ENCODE data around the gene MRPS2. TPM values are rescaled to one million over a fixed set of nuclear protein-coding genes. Genes with fewer than 3 reads are reported as not detected.
"Not testable (repeated sequence)": the region's sequence is repeated elsewhere in the genome, so short reads cannot be mapped to it uniquely, and the experiment has no call there.

The MRPS2 gene
- total RNA-seq, 1 donor from 2014 or later = 70.8 TPM

DNA sequence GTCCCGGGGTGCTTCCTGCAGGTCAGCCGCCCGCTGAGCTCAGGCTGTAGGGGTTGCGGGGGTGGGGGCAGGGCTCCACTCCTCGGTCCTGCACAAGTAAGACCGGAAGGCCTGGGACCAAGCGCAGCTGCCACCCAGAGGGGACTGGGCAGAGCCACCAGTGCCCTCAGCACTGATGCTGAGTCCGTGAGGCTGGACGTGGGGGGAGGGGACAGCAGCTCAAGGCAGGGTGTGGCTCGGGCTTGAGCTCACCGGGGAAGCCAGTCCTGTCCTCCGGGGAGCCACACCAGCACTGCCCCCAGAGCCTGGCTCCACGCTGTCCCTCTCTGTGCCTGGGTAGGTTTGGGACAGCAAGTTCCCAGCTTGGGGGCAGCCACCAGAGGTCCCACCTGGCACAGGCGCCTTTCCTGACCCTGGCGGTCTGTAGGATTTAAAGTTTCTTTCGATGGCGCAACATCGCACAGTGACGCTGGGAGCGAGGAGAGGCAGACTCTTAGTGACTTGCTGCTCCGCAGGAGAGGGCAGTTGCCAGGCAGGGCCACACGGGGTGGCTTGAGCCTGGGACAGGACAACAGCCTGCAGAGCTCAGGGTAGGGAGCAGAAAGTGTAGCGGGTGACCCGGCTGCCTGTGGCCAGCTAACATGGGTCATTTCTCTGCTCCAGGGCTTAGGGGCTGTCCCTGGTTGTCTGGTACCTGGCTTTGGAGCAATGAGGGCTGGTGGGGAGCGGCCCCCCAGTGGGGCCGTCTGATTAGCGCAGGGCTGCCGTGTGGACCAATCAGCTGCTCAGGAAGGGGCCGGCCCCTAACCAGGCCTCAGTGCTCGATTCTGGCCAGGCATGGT is 26.5 kb downstream of the MRPS2 start:
- no peak for DNase-seq (ENCODE audit: low spot score)
- Mint-ChIP-seq H3K27me3 (ENCODE audit: insufficient read depth) (no peaks in the 10 kb centered on the region), H3K4me1 (ENCODE audit: low read depth) (no peaks in the 10 kb centered on the region), H3K36me3 (ENCODE audit: low read depth) (no peaks in the 10 kb centered on the region), H3K9me3 (no peaks in the 10 kb centered on the region), H3K27ac (no peak overlapping the region), H3K4me3 (no peak overlapping the region)
- intact Hi-C loops (cut with micrococcal nuclease) = no loop called here

DNA sequence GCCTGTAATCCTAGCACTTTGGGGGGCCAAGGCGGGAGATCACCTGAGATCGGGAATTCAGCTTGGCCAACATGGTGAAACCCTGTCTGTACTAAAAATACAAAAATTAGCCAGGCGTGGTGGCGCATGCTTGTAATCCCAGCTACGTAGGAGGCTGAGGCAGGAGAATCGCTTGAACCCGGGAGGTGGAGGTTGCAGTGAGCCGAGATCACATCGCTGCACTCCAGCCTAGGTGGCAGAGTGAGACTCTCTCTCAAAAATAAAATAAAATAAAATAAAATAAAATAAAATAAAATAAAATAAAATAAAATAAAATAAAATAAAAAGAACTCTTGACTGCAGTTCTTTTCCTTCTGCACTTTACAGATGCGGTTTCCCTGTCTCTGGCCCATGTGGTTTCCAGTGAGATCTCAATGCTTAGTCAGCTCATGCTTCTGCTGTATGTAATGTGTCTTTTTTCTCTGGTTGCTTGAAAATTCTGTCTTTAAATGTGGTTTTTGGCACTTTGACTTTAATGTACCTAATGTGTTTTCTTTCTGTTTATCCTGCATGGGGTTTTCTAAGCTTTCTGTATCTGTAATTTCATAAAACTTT is 28.5 kb downstream of the MRPS2 start:
- H3K4me3 Mint-ChIP-seq; DNase-seq (ENCODE audit: low spot score); H3K9me3 Mint-ChIP-seq; intact Hi-C loops (cut with micrococcal nuclease); H3K27me3 Mint-ChIP-seq (ENCODE audit: insufficient read depth); H3K4me1 Mint-ChIP-seq (ENCODE audit: low read depth); H3K36me3 Mint-ChIP-seq (ENCODE audit: low read depth); H3K27ac Mint-ChIP-seq: not testable (repeated sequence)

DNA sequence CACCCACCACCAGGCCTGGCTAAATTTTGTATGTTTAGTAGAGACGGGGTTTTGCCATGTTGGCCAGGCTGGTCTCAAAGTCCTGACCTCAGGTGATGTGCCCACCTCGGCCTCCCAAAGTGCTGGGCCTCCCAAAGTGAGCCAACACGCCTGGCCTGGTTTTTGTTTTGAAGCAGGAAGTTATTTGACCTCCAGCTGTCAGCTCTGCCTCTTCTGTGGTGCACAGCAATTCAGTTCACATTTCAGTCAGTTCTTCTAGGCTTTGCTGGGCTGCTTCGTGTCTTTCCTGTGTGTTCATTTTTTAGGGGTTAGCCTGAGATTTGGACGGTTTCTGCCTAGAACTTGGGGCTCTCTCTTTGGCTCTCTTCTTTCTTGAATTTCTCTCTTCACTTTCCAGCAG is 29.7 kb downstream of the MRPS2 start:
- H3K27ac Mint-ChIP-seq = no peak overlapping the region
- H3K4me1 Mint-ChIP-seq (ENCODE audit: low read depth) = no peaks in the 10 kb centered on the region
- no peak for DNase-seq (ENCODE audit: low spot score)
- no peak overlapping the region for H3K4me3 Mint-ChIP-seq
- intact Hi-C loops (cut with micrococcal nuclease) = no loop called here
- no peaks in the 10 kb centered on the region for H3K9me3 Mint-ChIP-seq
- H3K36me3 Mint-ChIP-seq (ENCODE audit: low read depth) = no peaks in the 10 kb centered on the region
- peaks cover 13% of the 10 kb centered on the region for H3K27me3 Mint-ChIP-seq (ENCODE audit: insufficient read depth)

DNA sequence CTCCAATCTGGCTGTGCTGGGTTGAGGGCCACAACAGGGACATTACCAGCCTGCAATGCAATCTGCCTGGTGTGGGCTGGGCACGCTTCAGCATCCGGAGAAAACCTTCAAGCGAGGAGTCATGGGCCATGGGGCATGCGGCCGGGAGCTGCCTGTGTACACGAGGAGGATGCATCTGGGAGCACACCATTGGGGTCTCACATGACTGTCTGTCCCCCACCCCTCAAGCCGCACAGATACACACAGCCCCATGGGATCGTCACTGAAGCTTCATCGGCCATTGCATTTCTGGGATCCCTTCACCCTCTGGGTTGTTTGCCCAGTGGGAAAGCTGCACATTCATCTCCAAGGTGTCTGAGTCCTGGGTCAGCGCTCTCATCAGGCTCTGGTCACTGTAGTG is 30.6 kb downstream of the MRPS2 start:
- H3K4me3 Mint-ChIP-seq = no peak overlapping the region
- no peaks in the 10 kb centered on the region for H3K9me3 Mint-ChIP-seq
- H3K27ac Mint-ChIP-seq = no peak overlapping the region
- no peak for DNase-seq (ENCODE audit: low spot score)
- H3K27me3 Mint-ChIP-seq (ENCODE audit: insufficient read depth) = peaks cover 13% of the 10 kb centered on the region
- intact Hi-C loops (cut with micrococcal nuclease) = no loop called here
- no peaks in the 10 kb centered on the region for H3K4me1 Mint-ChIP-seq (ENCODE audit: low read depth)
- H3K36me3 Mint-ChIP-seq (ENCODE audit: low read depth) = no peaks in the 10 kb centered on the region

DNA sequence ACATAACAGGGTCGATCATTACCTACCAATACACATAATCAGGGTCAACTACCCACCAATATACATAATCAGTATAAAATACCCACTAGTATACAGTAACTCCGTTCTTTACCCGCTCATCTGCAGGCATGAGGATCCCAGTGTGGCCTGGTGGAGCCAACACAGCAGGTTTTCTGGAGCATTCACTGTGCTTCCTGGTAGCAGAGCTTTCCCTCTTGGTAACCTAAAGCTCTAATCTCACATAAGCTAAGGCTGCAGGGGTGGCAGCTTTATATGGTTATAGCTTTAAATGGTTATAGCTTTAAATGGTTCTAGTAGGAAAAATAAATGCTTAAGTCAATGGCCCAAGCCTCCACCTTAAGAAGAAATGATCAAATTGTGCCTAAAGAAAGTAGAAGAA is 32.6 kb downstream of the MRPS2 start:
- Mint-ChIP-seq H3K27ac (no peak overlapping the region), H3K27me3 (ENCODE audit: insufficient read depth) (peaks cover 15% of the 10 kb centered on the region), H3K36me3 (ENCODE audit: low read depth) (no peaks in the 10 kb centered on the region), H3K4me1 (ENCODE audit: low read depth) (no peaks in the 10 kb centered on the region), H3K4me3 (no peak overlapping the region), H3K9me3 (no peaks in the 10 kb centered on the region)
- DNase-seq (ENCODE audit: low spot score) = no peak
- intact Hi-C loops (cut with micrococcal nuclease) = no loop called here

DNA sequence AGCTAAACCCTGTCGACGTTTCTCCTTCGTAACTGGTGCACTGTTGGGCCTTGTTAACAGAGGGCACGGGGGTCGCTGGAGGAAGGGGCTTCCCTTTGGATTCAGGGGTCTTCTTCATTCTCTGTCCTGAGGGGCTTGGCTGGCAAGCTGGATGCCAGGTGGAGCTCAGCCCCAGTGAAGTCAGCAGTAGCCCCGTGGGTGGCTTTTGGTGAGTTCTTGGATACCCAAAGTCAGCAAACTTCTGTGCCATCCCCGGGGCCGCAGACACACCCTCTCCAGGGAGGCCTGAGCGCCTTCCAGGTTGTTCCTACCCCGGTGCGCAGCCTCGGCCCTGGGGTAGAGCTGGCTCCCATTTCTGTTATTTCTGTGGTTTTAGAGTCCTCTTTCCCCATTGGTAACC is 33.2 kb downstream of the MRPS2 start:
- H3K9me3 Mint-ChIP-seq = no peaks in the 10 kb centered on the region
- H3K27ac Mint-ChIP-seq = no peak overlapping the region
- no peak for DNase-seq (ENCODE audit: low spot score)
- intact Hi-C loops (cut with micrococcal nuclease) = no loop called here
- no peak overlapping the region for H3K4me3 Mint-ChIP-seq
- H3K36me3 Mint-ChIP-seq (ENCODE audit: low read depth) = no peaks in the 10 kb centered on the region
- no peaks in the 10 kb centered on the region for H3K4me1 Mint-ChIP-seq (ENCODE audit: low read depth)
- peaks cover 15% of the 10 kb centered on the region for H3K27me3 Mint-ChIP-seq (ENCODE audit: insufficient read depth)

DNA sequence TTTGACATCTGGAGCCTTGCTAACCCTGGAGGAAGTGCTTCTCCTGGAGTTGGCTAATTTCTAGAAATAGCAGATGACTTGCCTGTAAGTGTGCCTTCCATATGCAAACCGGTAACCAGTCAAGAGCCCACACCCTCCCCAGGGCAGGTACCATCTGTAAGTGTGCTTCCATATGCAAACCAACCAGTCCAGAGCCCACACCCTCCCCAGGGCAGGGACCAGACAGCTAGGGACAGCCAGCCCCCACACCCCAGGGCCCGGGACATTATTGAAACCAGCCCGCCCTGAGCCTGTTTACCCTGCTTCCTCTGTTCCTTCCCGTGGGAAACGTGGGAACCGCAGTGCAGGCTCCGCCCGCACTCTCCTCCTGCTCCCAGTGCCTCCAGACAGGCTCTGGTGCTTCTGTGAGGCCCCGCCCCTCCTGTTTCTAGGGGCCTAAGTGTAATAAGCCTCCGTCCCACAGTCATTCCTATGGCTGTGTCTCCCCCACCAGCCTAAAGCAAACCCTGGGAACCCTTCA is 33.8 kb downstream of the MRPS2 start:
- H3K4me3 Mint-ChIP-seq; DNase-seq (ENCODE audit: low spot score); H3K36me3 Mint-ChIP-seq (ENCODE audit: low read depth); H3K9me3 Mint-ChIP-seq; intact Hi-C loops (cut with micrococcal nuclease); H3K4me1 Mint-ChIP-seq (ENCODE audit: low read depth); H3K27ac Mint-ChIP-seq: not testable (repeated sequence)
- peaks cover 15% of the 10 kb centered on the region for H3K27me3 Mint-ChIP-seq (ENCODE audit: insufficient read depth)

DNA sequence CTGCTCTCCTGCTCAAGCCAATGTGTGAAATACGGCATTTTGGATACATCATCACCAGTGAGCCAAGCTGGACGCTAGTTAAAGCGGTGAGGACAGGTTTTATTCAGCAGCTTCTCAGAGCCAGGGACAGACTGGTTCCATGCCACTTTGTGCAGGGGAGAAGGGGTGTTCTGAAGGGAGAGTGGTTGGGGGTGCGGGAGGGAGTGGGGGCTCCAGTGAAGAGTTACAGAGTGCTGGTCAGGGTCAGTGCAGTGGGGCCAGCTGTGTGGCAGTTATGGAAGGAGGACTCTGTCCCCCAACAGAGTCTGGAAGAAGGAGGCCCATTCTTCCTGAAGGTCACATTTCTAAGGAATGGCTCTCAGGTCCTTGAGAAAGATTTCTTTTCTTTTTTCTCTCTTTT is 34.3 kb downstream of the MRPS2 start:
- DNase-seq (ENCODE audit: low spot score); H3K9me3 Mint-ChIP-seq; H3K27ac Mint-ChIP-seq; H3K4me3 Mint-ChIP-seq; intact Hi-C loops (cut with micrococcal nuclease); H3K4me1 Mint-ChIP-seq (ENCODE audit: low read depth); H3K36me3 Mint-ChIP-seq (ENCODE audit: low read depth): not testable (repeated sequence)
- peaks cover 15% of the 10 kb centered on the region for H3K27me3 Mint-ChIP-seq (ENCODE audit: insufficient read depth)

DNA sequence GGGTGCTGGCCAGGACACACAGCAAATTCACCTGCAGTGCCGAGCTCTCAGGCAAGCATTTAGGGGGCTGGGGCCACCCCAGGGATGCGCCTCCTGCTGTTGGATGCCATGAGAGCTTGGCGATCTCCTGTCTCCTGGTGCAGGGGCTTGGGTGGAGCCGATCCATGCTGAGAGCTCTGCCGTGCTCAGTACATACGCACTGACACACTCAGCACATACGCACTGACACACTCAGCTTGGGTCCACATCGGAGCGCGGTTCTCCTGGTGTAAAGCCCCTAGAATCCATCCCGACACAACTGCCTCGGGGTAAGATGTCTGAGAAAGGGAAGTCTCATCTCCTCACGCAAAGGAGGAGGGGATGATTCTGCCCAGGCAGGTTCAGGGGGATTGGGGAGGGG is 35.1 kb downstream of the MRPS2 start:
- H3K4me1 Mint-ChIP-seq (ENCODE audit: low read depth); H3K4me3 Mint-ChIP-seq; H3K36me3 Mint-ChIP-seq (ENCODE audit: low read depth); H3K27ac Mint-ChIP-seq; DNase-seq (ENCODE audit: low spot score); intact Hi-C loops (cut with micrococcal nuclease); H3K9me3 Mint-ChIP-seq: not testable (repeated sequence)
- H3K27me3 Mint-ChIP-seq (ENCODE audit: insufficient read depth) = peaks cover 15% of the 10 kb centered on the region

DNA sequence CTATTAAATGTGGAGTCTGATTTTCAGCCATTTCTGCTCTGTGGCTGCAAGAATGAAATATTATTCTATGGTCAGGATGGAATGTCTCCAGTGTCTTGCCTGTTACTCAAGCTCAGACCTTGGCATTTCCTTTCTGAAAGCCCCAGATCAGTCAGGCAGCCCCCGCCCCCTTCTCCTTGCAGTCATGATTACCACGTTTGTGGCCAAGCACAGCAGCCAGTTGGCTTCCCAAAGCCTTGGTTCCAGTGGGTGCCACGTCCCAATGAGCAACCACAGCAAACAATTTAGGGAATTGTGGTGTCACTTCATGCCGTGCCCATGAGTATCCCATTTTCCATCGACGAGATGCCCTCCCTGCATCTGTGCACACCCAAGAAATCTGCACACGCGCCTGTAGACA is 35.7 kb downstream of the MRPS2 start:
- Mint-ChIP-seq H3K4me3 (no peak overlapping the region), H3K9me3 (no peaks in the 10 kb centered on the region), H3K36me3 (ENCODE audit: low read depth) (no peaks in the 10 kb centered on the region), H3K4me1 (ENCODE audit: low read depth) (no peaks in the 10 kb centered on the region), H3K27me3 (ENCODE audit: insufficient read depth) (peaks cover 15% of the 10 kb centered on the region), H3K27ac (no peak overlapping the region)
- intact Hi-C loops (cut with micrococcal nuclease) = no loop called here
- DNase-seq (ENCODE audit: low spot score) = no peak

DNA sequence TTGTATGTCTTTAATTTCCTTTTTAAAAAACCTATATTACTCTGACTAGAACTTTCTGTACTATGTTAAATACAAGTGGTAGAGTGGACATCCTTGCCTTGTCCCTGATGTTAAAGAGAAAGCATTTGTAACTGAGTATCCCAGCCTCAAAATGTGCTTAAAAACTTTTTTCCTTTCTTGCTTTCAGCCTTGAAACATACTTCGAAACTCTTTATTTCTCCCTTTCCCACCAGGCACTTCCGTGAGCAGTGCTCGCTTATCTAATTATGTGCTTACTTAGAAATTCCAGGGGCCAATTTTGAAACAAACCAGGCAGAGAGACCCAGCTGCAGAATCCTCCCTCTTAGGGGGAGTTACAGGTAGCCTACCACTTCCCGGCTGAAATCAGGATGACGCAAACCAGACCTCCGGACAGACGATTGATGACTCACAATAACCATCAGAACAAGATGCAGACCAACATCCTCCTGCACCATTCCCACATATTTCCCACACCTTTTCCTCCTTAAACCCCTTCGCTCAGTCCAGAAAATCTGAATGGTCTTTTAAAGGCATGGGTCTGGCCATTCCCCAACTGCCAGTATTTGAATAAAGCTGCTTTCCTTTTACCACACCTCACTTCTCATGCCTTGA is 42.9 kb downstream of the MRPS2 start:
- intact Hi-C loops (cut with micrococcal nuclease); H3K36me3 Mint-ChIP-seq (ENCODE audit: low read depth); H3K4me1 Mint-ChIP-seq (ENCODE audit: low read depth); DNase-seq (ENCODE audit: low spot score); H3K9me3 Mint-ChIP-seq; H3K4me3 Mint-ChIP-seq; H3K27ac Mint-ChIP-seq; H3K27me3 Mint-ChIP-seq (ENCODE audit: insufficient read depth): not testable (repeated sequence)

DNA sequence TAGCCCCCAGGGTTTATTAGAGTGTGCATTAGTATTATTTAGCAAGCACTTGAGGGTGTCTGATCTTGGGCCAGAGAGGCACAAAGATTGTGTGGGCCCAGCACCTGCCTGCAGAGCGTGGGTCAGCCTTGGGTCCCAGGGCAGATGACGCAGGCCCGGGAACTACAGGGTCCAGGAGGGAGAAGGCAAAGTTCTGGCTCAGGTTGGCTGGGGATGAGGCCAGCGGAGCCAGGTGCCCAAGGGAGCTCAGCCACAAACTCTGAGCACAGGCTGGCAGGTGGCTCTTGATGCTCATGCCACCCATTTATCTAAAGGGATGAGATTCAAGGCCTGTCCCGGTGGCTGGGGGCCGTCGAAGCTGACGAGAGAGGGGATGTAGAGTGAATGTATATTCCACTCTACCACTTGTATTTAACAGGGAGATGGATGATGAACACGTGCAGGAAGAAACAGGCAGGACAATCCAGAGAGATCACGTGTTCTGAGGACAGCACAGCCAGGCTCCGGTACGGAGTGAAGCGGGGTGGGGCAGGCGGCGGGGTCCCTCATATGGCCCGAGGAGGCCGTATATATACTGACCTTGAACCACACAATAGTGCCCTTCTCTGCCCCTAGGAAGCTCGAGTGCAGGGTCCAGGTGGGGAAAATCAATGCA is 44.6 kb downstream of the MRPS2 start:
- no peak for DNase-seq (ENCODE audit: low spot score)

DNA sequence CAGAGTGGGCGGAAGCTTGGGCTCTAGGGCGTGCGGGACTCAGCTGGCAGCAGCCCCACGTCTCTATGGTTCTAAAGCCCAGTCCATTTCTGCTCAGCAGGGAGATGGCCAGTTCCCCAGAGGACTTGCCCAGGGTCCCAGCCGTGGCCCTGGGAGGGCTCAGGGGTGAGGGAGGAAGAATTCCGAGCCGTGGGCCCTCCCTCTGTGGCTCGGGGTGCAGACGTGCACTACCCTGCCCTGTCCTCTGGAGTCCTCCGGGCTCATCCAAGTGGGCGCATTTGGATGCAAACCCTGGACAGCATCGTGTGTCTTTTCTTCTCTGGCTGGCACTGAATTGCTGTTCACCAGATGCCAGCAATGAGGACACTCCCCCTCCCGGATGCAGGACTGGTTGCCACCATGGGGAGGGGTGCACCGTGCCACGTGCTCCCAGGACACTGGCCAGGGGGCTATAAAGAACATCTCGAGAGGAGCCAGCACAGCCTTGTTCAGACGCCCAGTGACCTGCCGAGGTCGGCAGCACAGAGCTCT is 45.2 kb downstream of the MRPS2 start, which contains the start of gene OBP2A:
OBP2A (plus strand) TSS at position 481 of the 531 bp plus-strand sequence. CDS start 55 bp downstream, outside the sequence.
- H3K27ac Mint-ChIP-seq; H3K9me3 Mint-ChIP-seq; DNase-seq (ENCODE audit: low spot score); H3K4me3 Mint-ChIP-seq; H3K36me3 Mint-ChIP-seq (ENCODE audit: low read depth); H3K4me1 Mint-ChIP-seq (ENCODE audit: low read depth); intact Hi-C loops (cut with micrococcal nuclease); H3K27me3 Mint-ChIP-seq (ENCODE audit: insufficient read depth): not testable (repeated sequence)

More for the DNA sequence above, 44.6 kb downstream of the MRPS2 start:
- H3K27ac Mint-ChIP-seq = no peak overlapping the region
- intact Hi-C loops (cut with micrococcal nuclease) = no loop called here
- H3K27me3 Mint-ChIP-seq (ENCODE audit: insufficient read depth) = peaks cover 5% of the 10 kb centered on the region
- no peaks in the 10 kb centered on the region for H3K4me1 Mint-ChIP-seq (ENCODE audit: low read depth)
- no peaks in the 10 kb centered on the region for H3K36me3 Mint-ChIP-seq (ENCODE audit: low read depth)
- no peaks in the 10 kb centered on the region for H3K9me3 Mint-ChIP-seq
- H3K4me3 Mint-ChIP-seq = no peak overlapping the region
